ENCODE data around the gene TAF5L. TPM values are rescaled to one million over a fixed set of nuclear protein-coding genes. Genes with fewer than 3 reads are reported as not detected.

The TAF5L gene
- total RNA-seq = 10 to 100 TPM in 3 of 5 donors, 1 to 10 TPM in 1, under 1 TPM in 1; 0.29 to 33.8 (median 18.4) TPM
- polyA plus RNA-seq = 1 to 10 TPM; 5.9 to 9.5 (median 8.2) TPM
- long read RNA-seq, donor 1 = 0 reads
- long read RNA-seq, donor 2, full-length matches to known transcripts = 2 of 2 reads
- long read RNA-seq, donor 2, partial matches to known transcripts = 0 of 2 reads
- long read RNA-seq, donor 2, other reads (novel, unspliced or antisense) = 0 of 2 reads
- long read RNA-seq, donor 3, full-length matches to known transcripts = 2 of 2 reads
- long read RNA-seq, donor 3, partial matches to known transcripts = 0 of 2 reads
- long read RNA-seq, donor 3, other reads (novel, unspliced or antisense) = 0 of 2 reads
- long read RNA-seq, donor 4 = 0 reads
- long read RNA-seq, donor 5, full-length matches to known transcripts = 2 of 2 reads
- long read RNA-seq, donor 5, partial matches to known transcripts = 0 of 2 reads
- long read RNA-seq, donor 5, other reads (novel, unspliced or antisense) = 0 of 2 reads
- long read RNA-seq, donor 6 = 0 reads
- long read RNA-seq, donor 7, full-length matches to known transcripts = 1 of 7 reads
- long read RNA-seq, donor 7, partial matches to known transcripts = 6 of 7 reads
- long read RNA-seq, donor 7, other reads (novel, unspliced or antisense) = 0 of 7 reads
- long read RNA-seq, donor 8, full-length matches to known transcripts = 3 of 3 reads
- long read RNA-seq, donor 8, partial matches to known transcripts = 0 of 3 reads
- long read RNA-seq, donor 8, other reads (novel, unspliced or antisense) = 0 of 3 reads
- long read RNA-seq, donor 9, partial matches to known transcripts = 0 of 1 reads
- long read RNA-seq, donor 9, other reads (novel, unspliced or antisense) = 0 of 1 reads
- long read RNA-seq, donor 10 = 0 reads

GRCh38 chr1:229625915-229626831 lies at the start of gene TAF5L, which contains the start of gene URB2:
Gene TAF5L, minus strand, starts transcription at chr1:229626122. Its CDS starts 11,640 bp downstream, at chr1:229614482.
Gene URB2, plus strand, starts transcription at chr1:229626247. Its CDS starts 1,387 bp downstream, at chr1:229627634.
- H3K36me3 ChIP-seq = peaks cover 0 to 4% (median 1%) of the 10 kb centered on the region in 4 donors
- peak; percentile 90 to 97 for DNase-seq
- intact Hi-C loops (cut with DNase I; ENCODE audit: low total_unique reads) = loop anchor here (5.0 kb wide), 1 partner anchor 64 kb away; no protein-coding TSS in a partner anchor
- H3K27me3 ChIP-seq = no peaks in the 10 kb centered on the region
- peak; percentile 62 to 88 (median 79) for TF ChIP-seq POLR2AphosphoS5 (IDR thresholded peaks at IDR 0.05)
- TF ChIP-seq POLR2A (IDR thresholded peaks at IDR 0.05) = no peak
- TF ChIP-seq, protein P1, sequence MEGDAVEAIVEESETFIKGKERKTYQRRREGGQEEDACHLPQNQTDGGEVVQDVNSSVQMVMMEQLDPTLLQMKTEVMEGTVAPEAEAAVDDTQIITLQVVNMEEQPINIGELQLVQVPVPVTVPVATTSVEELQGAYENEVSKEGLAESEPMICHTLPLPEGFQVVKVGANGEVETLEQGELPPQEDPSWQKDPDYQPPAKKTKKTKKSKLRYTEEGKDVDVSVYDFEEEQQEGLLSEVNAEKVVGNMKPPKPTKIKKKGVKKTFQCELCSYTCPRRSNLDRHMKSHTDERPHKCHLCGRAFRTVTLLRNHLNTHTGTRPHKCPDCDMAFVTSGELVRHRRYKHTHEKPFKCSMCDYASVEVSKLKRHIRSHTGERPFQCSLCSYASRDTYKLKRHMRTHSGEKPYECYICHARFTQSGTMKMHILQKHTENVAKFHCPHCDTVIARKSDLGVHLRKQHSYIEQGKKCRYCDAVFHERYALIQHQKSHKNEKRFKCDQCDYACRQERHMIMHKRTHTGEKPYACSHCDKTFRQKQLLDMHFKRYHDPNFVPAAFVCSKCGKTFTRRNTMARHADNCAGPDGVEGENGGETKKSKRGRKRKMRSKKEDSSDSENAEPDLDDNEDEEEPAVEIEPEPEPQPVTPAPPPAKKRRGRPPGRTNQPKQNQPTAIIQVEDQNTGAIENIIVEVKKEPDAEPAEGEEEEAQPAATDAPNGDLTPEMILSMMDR (IDR thresholded peaks at IDR 0.05) = peak in 1 of 7 experiments; percentile 20
- no peak for TF ChIP-seq EP300 (IDR thresholded peaks at IDR 0.05)
- WGBS, 5 donors = 0 to 1% (median 0%) methylated on average over 18 to 96 of the region's 97 CpGs
- peak within 1 kb of the TSS; percentile 86 to 98 (median 91) for H3K27ac ChIP-seq
- H3K4me3 ChIP-seq = peak within 1 kb of the TSS; percentile 93 to 99 (median 96)
- H3K4me1 ChIP-seq = peaks cover 31 to 55% (median 43%) of the 10 kb centered on the region in 4 donors
- no peaks in the 10 kb centered on the region for H3K9me3 ChIP-seq

- Histone ChIP-seq H3K27ac (no peak overlapping the region), H3K9me3 (no peaks in the 10 kb centered on the region), H3K27me3 (no peaks in the 10 kb centered on the region), H3K36me3 (no peaks in the 10 kb centered on the region), H3K4me3 (no peak overlapping the region), H3K4me1 (no peaks in the 10 kb centered on the region)
- intact Hi-C loops (cut with DNase I; ENCODE audit: low total_unique reads) = no loop called here
- DNase-seq = no peak
- TF ChIP-seq EP300 (IDR thresholded peaks at IDR 0.05) (no peak), POLR2A (IDR thresholded peaks at IDR 0.05) (no peak), POLR2AphosphoS5 (IDR thresholded peaks at IDR 0.05) (no peak)
- TF ChIP-seq, protein P1 (IDR thresholded peaks at IDR 0.05) = no peak
Measured at GRCh38 chr1:229675396-229675795, 49.5 kb upstream of the TAF5L start.

- intact Hi-C loops (cut with DNase I; ENCODE audit: low total_unique reads) = no loop called here
- Histone ChIP-seq H3K4me3 (no peak overlapping the region), H3K9me3 (no peaks in the 10 kb centered on the region), H3K27me3 (no peaks in the 10 kb centered on the region), H3K36me3 (no peaks in the 10 kb centered on the region), H3K27ac (no peak overlapping the region), H3K4me1 (no peaks in the 10 kb centered on the region)
- TF ChIP-seq, protein P1 (IDR thresholded peaks at IDR 0.05) = no peak
- TF ChIP-seq POLR2A (IDR thresholded peaks at IDR 0.05) (no peak), EP300 (IDR thresholded peaks at IDR 0.05) (no peak), POLR2AphosphoS5 (IDR thresholded peaks at IDR 0.05) (no peak)
- 60 to 70% (median 63%) methylated on average over 5 of the region's 5 CpGs for WGBS, 5 donors
- no peak for DNase-seq
Measured at GRCh38 chr1:229674042-229674441, 48.1 kb upstream of the TAF5L start.
